NB4 (cell line): ENCODE data around the gene CDK14.

Source experiments
- CTCF ChIP-seq: IDR thresholded peaks from one replicate; pipeline ENCODE4 v1.5.1; 2012; ENCODE audit warnings: low read depth, low read length
- POLR2A ChIP-seq: IDR thresholded peaks from 2 replicates; pipeline ENCODE4 v1.6.1; 2011; ENCODE audit warnings: mild to moderate bottlenecking; ENCODE audit not compliant: insufficient read length; ENCODE audit errors: extremely low read depth

GRCh38 chr7:90626013-90626412, 29.9 kb downstream of the CDK14 start:
- no peak for TF ChIP-seq POLR2A
- no peak for TF ChIP-seq CTCF
